ENCODE results near the gene RNF130. TPM values are rescaled to one million over a fixed set of nuclear protein-coding genes. Genes with fewer than 3 reads are reported as not detected.

Gene RNF130
- total RNA-seq, 1 experiment from 2014 or later: 58.5 TPM

GRCh38 chr5:180107005-180107404 lies 35.4 kb upstream of the RNF130 start:
- H3K4me1 Mint-ChIP-seq: peaks cover 3% of the 10 kb centered on the region; the same call in 1 of the 2 replicates
- TF ChIP-seq, protein P1, sequence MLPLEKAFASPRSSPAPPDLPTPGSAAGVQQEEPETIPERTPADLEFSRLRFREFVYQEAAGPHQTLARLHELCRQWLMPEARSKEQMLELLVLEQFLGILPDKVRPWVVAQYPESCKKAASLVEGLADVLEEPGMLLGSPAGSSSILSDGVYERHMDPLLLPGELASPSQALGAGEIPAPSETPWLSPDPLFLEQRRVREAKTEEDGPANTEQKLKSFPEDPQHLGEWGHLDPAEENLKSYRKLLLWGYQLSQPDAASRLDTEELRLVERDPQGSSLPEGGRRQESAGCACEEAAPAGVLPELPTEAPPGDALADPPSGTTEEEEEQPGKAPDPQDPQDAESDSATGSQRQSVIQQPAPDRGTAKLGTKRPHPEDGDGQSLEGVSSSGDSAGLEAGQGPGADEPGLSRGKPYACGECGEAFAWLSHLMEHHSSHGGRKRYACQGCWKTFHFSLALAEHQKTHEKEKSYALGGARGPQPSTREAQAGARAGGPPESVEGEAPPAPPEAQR (CRISPR knock-in tag; IDR thresholded peaks at IDR 0.05): no peak
- POLR2A ChIA-PET: no interaction called here
- CTCF ChIA-PET: no interaction called here
- ATAC-seq (no peak), DNase-seq (ENCODE audit: low spot score) (no peak)
- no peak overlapping the region for H3K27ac Mint-ChIP-seq
- H3K4me3 Mint-ChIP-seq: no peak overlapping the region
- peaks cover 21% of the 10 kb centered on the region for H3K36me3 Mint-ChIP-seq
- H3K9me3 Mint-ChIP-seq: peaks cover 31% of the 10 kb centered on the region
- H3K27me3 Mint-ChIP-seq (ENCODE audit: low read depth): peaks cover 9% of the 10 kb centered on the region

- Mint-ChIP-seq H3K4me3 (no peak overlapping the region), H3K36me3 (peaks cover 21% of the 10 kb centered on the region), H3K4me1 (no peaks in the 10 kb centered on the region), H3K9me3 (peaks cover 31% of the 10 kb centered on the region), H3K27me3 (ENCODE audit: low read depth) (peaks cover 9% of the 10 kb centered on the region), H3K27ac (no peak overlapping the region)
- DNase-seq (ENCODE audit: low spot score): no peak
- TF ChIP-seq ZNF263 (CRISPR knock-in tag; IDR thresholded peaks at IDR 0.05; ENCODE audit: low read depth): no peak
- TF ChIP-seq IRF2 (CRISPR knock-in tag; IDR thresholded peaks at IDR 0.05; ENCODE audit: borderline replicate concordance, low read depth): no peak
- 0 out of 2 replicates have a peak, but pooled peaks have one; percentile 20 for TF ChIP-seq GABPB1 (CRISPR knock-in tag; IDR thresholded peaks at IDR 0.05)
- no peak for ATAC-seq
- CTCF ChIA-PET: no interaction called here
- POLR2A ChIA-PET: no interaction called here
Measured at GRCh38 chr5:180105827-180106312, 34.3 kb upstream of the RNF130 start.

DNA sequence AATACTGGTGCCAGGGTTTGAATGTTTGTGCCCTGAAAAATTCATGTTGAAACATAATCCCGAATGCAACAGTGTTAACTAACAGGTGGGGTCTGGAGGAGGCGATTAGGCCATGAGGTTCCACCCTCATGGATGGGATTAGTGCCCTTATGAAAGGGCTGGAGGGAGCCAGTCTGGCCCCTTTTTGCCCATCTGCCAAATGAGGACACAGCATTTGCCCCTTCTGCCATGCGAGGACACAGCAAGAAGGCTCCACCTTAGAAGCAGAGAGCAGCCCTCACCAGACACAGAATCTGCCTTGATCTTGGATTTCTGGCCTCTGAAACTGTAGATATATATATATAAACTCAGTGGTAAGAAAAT lies 32.6 kb upstream of the RNF130 start:
- no peak for ATAC-seq
- no peak overlapping the region for H3K27ac Mint-ChIP-seq
- H3K4me1 Mint-ChIP-seq: no peaks in the 10 kb centered on the region
- ChIA-PET CTCF (no interaction called here), POLR2A (no interaction called here)
- TF ChIP-seq, protein P2, sequence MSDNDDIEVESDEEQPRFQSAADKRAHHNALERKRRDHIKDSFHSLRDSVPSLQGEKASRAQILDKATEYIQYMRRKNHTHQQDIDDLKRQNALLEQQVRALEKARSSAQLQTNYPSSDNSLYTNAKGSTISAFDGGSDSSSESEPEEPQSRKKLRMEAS (CRISPR knock-in tag; IDR thresholded peaks at IDR 0.05): no peak
- no peak for TF ChIP-seq MYBL2 (CRISPR knock-in tag; IDR thresholded peaks at IDR 0.05)
- DNase-seq (ENCODE audit: low spot score): no peak
- H3K9me3 Mint-ChIP-seq: peaks cover 31% of the 10 kb centered on the region
- H3K27me3 Mint-ChIP-seq (ENCODE audit: low read depth): peaks cover 9% of the 10 kb centered on the region
- peaks cover 21% of the 10 kb centered on the region for H3K36me3 Mint-ChIP-seq
- H3K4me3 Mint-ChIP-seq: no peak overlapping the region

- CTCF ChIA-PET: no interaction called here
- peaks cover 19% of the 10 kb centered on the region for H3K36me3 Mint-ChIP-seq
- H3K9me3 Mint-ChIP-seq: peaks cover 30% of the 10 kb centered on the region
- no peaks in the 10 kb centered on the region for H3K4me1 Mint-ChIP-seq
- POLR2A ChIA-PET: no interaction called here
- no peak overlapping the region for H3K4me3 Mint-ChIP-seq
- peaks cover 9% of the 10 kb centered on the region for H3K27me3 Mint-ChIP-seq (ENCODE audit: low read depth)
- TF ChIP-seq JUN (CRISPR knock-in tag; IDR thresholded peaks at IDR 0.05): no peak
- no peak for TF ChIP-seq ZNF425 (CRISPR knock-in tag; conservative IDR thresholded peaks at IDR 0.05)
- TF ChIP-seq CBFB (CRISPR knock-in tag; IDR thresholded peaks at IDR 0.05; ENCODE audit: low read depth): no peak
- TF ChIP-seq ZNF317 (CRISPR knock-in tag; IDR thresholded peaks at IDR 0.05; ENCODE audit: borderline replicate concordance, low read depth): no peak
- no peak overlapping the region for H3K27ac Mint-ChIP-seq
- DNase-seq (ENCODE audit: low spot score) (no peak), ATAC-seq (no peak)
Measured at GRCh38 chr5:180103487-180104167, 32.1 kb upstream of the RNF130 start.

GRCh38 chr5:180102636-180103035 lies 31.1 kb upstream of the RNF130 start:
- ChIA-PET POLR2A (no interaction called here), CTCF (no interaction called here)
- no peak for TF ChIP-seq MXD4 (CRISPR knock-in tag; IDR thresholded peaks at IDR 0.05; ENCODE audit: borderline replicate concordance)
- TF ChIP-seq TP53 (CRISPR knock-in tag; IDR thresholded peaks at IDR 0.05): no peak
- no peak for TF ChIP-seq CREB1 (CRISPR knock-in tag; IDR thresholded peaks at IDR 0.05)
- no peak for TF ChIP-seq ZNF232 (CRISPR knock-in tag; IDR thresholded peaks at IDR 0.05)
- no peak for TF ChIP-seq RORB (CRISPR knock-in tag; IDR thresholded peaks at IDR 0.05)
- TF ChIP-seq TCF7 (CRISPR knock-in tag; IDR thresholded peaks at IDR 0.05; ENCODE audit: low read depth): no peak
- no peak for TF ChIP-seq NFATC4 (CRISPR knock-in tag; IDR thresholded peaks at IDR 0.05)
- no peaks in the 10 kb centered on the region for H3K4me1 Mint-ChIP-seq
- peaks cover 9% of the 10 kb centered on the region for H3K27me3 Mint-ChIP-seq (ENCODE audit: low read depth)
- DNase-seq (ENCODE audit: low spot score) (no peak), ATAC-seq (no peak)
- H3K36me3 Mint-ChIP-seq: peaks cover 13% of the 10 kb centered on the region
- no peak overlapping the region for H3K4me3 Mint-ChIP-seq
- H3K27ac Mint-ChIP-seq: no peak overlapping the region
- peaks cover 28% of the 10 kb centered on the region for H3K9me3 Mint-ChIP-seq
